Right lobe of liver (tissue), 4 donors: Measurements from ENCODE around the gene MYEOV.

Experiments
- CTCF ChIP-seq, 4 donors: fragments of 200-600 bp in 3 of 4; fragments of 450-650 bp in 1 of 4; IDR thresholded peaks; one replicate each; pipeline versions ENCODE4 v1.5.1 to v1.8.0; 2016 to 2022; ENCODE audit warnings: antibody characterized with exemption in 4 of 4, mild to moderate bottlenecking in 2 of 4
- POLR2A ChIP-seq: fragments of 450-650 bp; IDR thresholded peaks from one replicate; pipeline ENCODE4 v1.6.1; 2017; ENCODE audit warnings: antibody characterized with exemption, mild to moderate bottlenecking
- donor health status: DM: no; HTN: no; CAD: no.
- donor health status: DM: no; HTN: no; CAD: no.
- donor health status: DM: no; HTN: yes; CAD: no.

GRCh38 chr11:69306821-69307220, 12.9 kb downstream of the MYEOV start:
- TF ChIP-seq CTCF (IDR thresholded peaks at IDR 0.05): no peak
- no peak for TF ChIP-seq POLR2A
